ENCODE data around the gene ISCU. TPM values are rescaled to one million over a fixed set of nuclear protein-coding genes. Genes with fewer than 3 reads are reported as not detected.
A peak's percentile ranks its signal among the peaks of the same experiment; 100 is the strongest.

Gene ISCU
- total and polyA plus RNA-seq, 9 of the 15 experiments (the other 6 are each of a cell fraction or from before 2014, with no cell fraction given): 15.9 to 92.5 (median 77.3) TPM

- TF ChIP-seq ZFP1 (CRISPR knock-in tag; IDR thresholded peaks at IDR 0.05): no peak
- no peak for TF ChIP-seq POLR3A (IDR thresholded peaks at IDR 0.05; ENCODE audit: borderline replicate concordance, extremely low read depth, insufficient read depth, insufficient read length)
- no peak for TF ChIP-seq POLR3G (IDR thresholded peaks at IDR 0.05; ENCODE audit: extremely low read depth, insufficient read length, insufficient replicate concordance)
- TF ChIP-seq ZNF12 (CRISPR knock-in tag; IDR thresholded peaks at IDR 0.05): no peak; the same call in 1 of the 2 replicates
- TF ChIP-seq HDGF (IDR thresholded peaks at IDR 0.05): no peak
- no peak for TF ChIP-seq YBX1 (IDR thresholded peaks at IDR 0.05)
- peak; percentile 83 for TF ChIP-seq FIP1L1 (IDR thresholded peaks at IDR 0.05; ENCODE audit: low read depth, low read length, poor library complexity, severe bottlenecking)
- TF ChIP-seq MEF2D (tag; conservative IDR thresholded peaks at IDR 0.05; ENCODE audit: low read depth): no peak
- TF ChIP-seq HDAC6 (IDR thresholded peaks at IDR 0.05; ENCODE audit: low read depth, low read length): no peak
- TF ChIP-seq ZBTB12 (CRISPR knock-in tag; IDR thresholded peaks at IDR 0.05): peak; percentile 95
- no peak for TF ChIP-seq TFAM (CRISPR knock-in tag; conservative IDR thresholded peaks at IDR 0.05)
- TF ChIP-seq ZNF507 (tag; conservative IDR thresholded peaks at IDR 0.05): no peak
- no peak for TF ChIP-seq TSHZ1 (CRISPR knock-in tag; IDR thresholded peaks at IDR 0.05)
- TF ChIP-seq PHF21A (IDR thresholded peaks at IDR 0.05; ENCODE audit: borderline replicate concordance, low read depth): no peak
- no peak for TF ChIP-seq ZNF165 (CRISPR knock-in tag; IDR thresholded peaks at IDR 0.05; ENCODE audit: borderline replicate concordance)
- TF ChIP-seq ZNF143 (CRISPR knock-in tag; IDR thresholded peaks at IDR 0.05): no peak; the same call in 1 of the 2 replicates
- no peak for TF ChIP-seq CBX1 (IDR thresholded peaks at IDR 0.05; ENCODE audit: low read depth)
- TF ChIP-seq MXI1 (IDR thresholded peaks at IDR 0.05; ENCODE audit: low read depth, low read length): no peak
- no peak for TF ChIP-seq ETS1 (conservative IDR thresholded peaks at IDR 0.05; ENCODE audit: control insufficient read depth, low read depth, low read length)
- peak; percentile 99 to 100 for TF ChIP-seq MAZ (CRISPR knock-in tag; conservative IDR thresholded peaks at IDR 0.05 in 1 of 2, IDR thresholded peaks at IDR 0.05 in 1 of 2)
- TF ChIP-seq CREB3 (tag; conservative IDR thresholded peaks at IDR 0.05; ENCODE audit: low read depth): no peak
- no peak; the same call in 1 of the 2 replicates for TF ChIP-seq ZBTB17 (CRISPR knock-in tag; IDR thresholded peaks at IDR 0.05)
These were observed at the start of gene ISCU (continued) for GRCh38 chr12:108562348-108563135.
